Measurements from ENCODE around the gene SH3BP1.
A peak's percentile ranks its signal among the peaks of the same experiment; 100 is the strongest.

The SH3BP1 gene

GRCh38 chr22:37659066-37659896, 19.8 kb downstream of the SH3BP1 start:
- DNase-seq: no peak

GRCh38 chr22:37659897-37660708, 20.6 kb downstream of the SH3BP1 start:
- no peak for DNase-seq

- DNase-seq: no peak
Observed at GRCh38 chr22:37660709-37661045, 21.2 kb downstream of the SH3BP1 start.

GRCh38 chr22:37661160-37661924, 21.9 kb downstream of the SH3BP1 start:
- DNase-seq: no peak

GRCh38 chr22:37662039-37662438, 22.6 kb downstream of the SH3BP1 start:
- peak; percentile 47 to 68 for DNase-seq

- no peak for DNase-seq
Observed at GRCh38 chr22:37663521-37664140, 24.2 kb downstream of the SH3BP1 start.

GRCh38 chr22:37664249-37665101, 25.0 kb downstream of the SH3BP1 start:
- no peak for DNase-seq

GRCh38 chr22:37665487-37665886, 26.0 kb downstream of the SH3BP1 start:
- DNase-seq: no peak

GRCh38 chr22:37669586-37669985, 30.1 kb downstream of the SH3BP1 start:
- DNase-seq: no peak

- DNase-seq: no peak
Observed at GRCh38 chr22:37672206-37672919, 32.9 kb downstream of the SH3BP1 start.

GRCh38 chr22:37672920-37673455, 33.5 kb downstream of the SH3BP1 start:
- no peak for DNase-seq

GRCh38 chr22:37674248-37674647, 34.8 kb downstream of the SH3BP1 start:
- no peak for DNase-seq

- peak; percentile 95 for DNase-seq
Observed at GRCh38 chr22:37674951-37675929, 35.8 kb downstream of the SH3BP1 start, which contains the start of gene LGALS1. LGALS1 (plus strand) TSS chr22:37675636; CDS start chr22:37675703, 67 bp downstream.

GRCh38 chr22:37675930-37676735, 36.7 kb downstream of the SH3BP1 start:
- DNase-seq: peak; percentile 47 to 68

GRCh38 chr22:37676736-37677492, 37.4 kb downstream of the SH3BP1 start:
- peak; percentile 90 to 92 for DNase-seq

GRCh38 chr22:37677493-37677974, 38.1 kb downstream of the SH3BP1 start:
- no peak for DNase-seq

- no peak for DNase-seq
Observed at GRCh38 chr22:37678372-37678771, 38.9 kb downstream of the SH3BP1 start.

- no peak for DNase-seq
Observed at GRCh38 chr22:37679670-37680069, 40.2 kb downstream of the SH3BP1 start.
